GM23338 (cell line): ENCODE data around the gene CRADD. TPM values are rescaled to one million over a fixed set of nuclear protein-coding genes. Genes with fewer than 3 reads are reported as not detected.

Experiments used
- ATAC-seq: fragments of 200-7000 bp; cut with Tn5 transposase; 3 replicates; pipeline ENCODE4 v1.9.1; 2020
- DNase-seq: peaks from one replicate; pipeline ENCODE4 v3.0.0-alpha.2; 2015; ENCODE audit warnings: low spot score
- H2AFZ ChIP-seq: fragments of 200-600 bp; sonication (generic); 2 replicates; pipeline ENCODE4 v1.8.0; 2016; ENCODE audit warnings: antibody characterized with exemption, mild to moderate bottlenecking, moderate library complexity
- H3F3A ChIP-seq: fragments of 200-600 bp; sonication (generic); replicated peaks from 2 replicates; pipeline ENCODE4 v1.8.0; 2017; ENCODE audit warnings: antibody characterized with exemption, mixed run types, low read depth
- H3K27ac ChIP-seq: fragments of 200-600 bp; sonication (generic); 2 replicates; pipeline ENCODE4 v1.6.1; 2016; ENCODE audit warnings: low read depth
- H3K27me3 ChIP-seq: fragments of 200-600 bp; sonication (generic); 2 replicates; pipeline ENCODE4 v1.8.0; 2016; ENCODE audit warnings: mild to moderate bottlenecking, mixed run types, moderate library complexity; ENCODE audit not compliant: insufficient read depth
- H3K36me3 ChIP-seq: fragments of 200-600 bp; sonication (generic); 2 replicates; pipeline ENCODE4 v1.8.0; 2016; ENCODE audit warnings: mild to moderate bottlenecking; ENCODE audit not compliant: insufficient read depth
- H3K4me1 ChIP-seq: fragments of 200-600 bp; sonication (generic); 2 replicates; pipeline ENCODE4 v1.8.0; 2016; ENCODE audit warnings: mild to moderate bottlenecking, moderate library complexity; ENCODE audit not compliant: insufficient read depth
- H3K4me2 ChIP-seq: fragments of 200-600 bp; sonication (generic); 2 replicates; pipeline ENCODE4 v1.7.1; 2017; ENCODE audit warnings: mixed run types
- H3K4me3 ChIP-seq: fragments of 200-600 bp; sonication (generic); 2 replicates; pipeline ENCODE4 v1.6.1; 2016; ENCODE audit warnings: mixed run types
- H3K79me2 ChIP-seq: fragments of 200-600 bp; sonication (generic); replicated peaks from 2 replicates; pipeline ENCODE4 v1.8.0; 2017; ENCODE audit warnings: mild to moderate bottlenecking; ENCODE audit not compliant: insufficient read depth
- H3K9me2 ChIP-seq: fragments of 200-600 bp; sonication (generic); 2 replicates; pipeline ENCODE4 v1.8.0; 2017; ENCODE audit not compliant: insufficient read depth
- H4K20me1 ChIP-seq: fragments of 200-600 bp; sonication (generic); replicated peaks from 2 replicates; pipeline ENCODE4 v1.8.0; 2017; ENCODE audit warnings: mild to moderate bottlenecking; ENCODE audit not compliant: insufficient read depth
- H3K27ac Mint-ChIP-seq: 2 replicates; pipeline ENCODE4 v1.8.0; 2020; ENCODE audit warnings: inconsistent platforms, mild to moderate bottlenecking, moderate library complexity, mixed read lengths
- H3K27me3 Mint-ChIP-seq: 3 replicates; pipeline ENCODE4 v1.8.0; 2022; ENCODE audit warnings: low read depth, mild to moderate bottlenecking, moderate library complexity, mixed read lengths, inconsistent platforms; ENCODE audit not compliant: insufficient read depth, poor library complexity
- H3K36me3 Mint-ChIP-seq: 3 replicates; pipeline ENCODE4 v1.8.0; 2021; ENCODE audit warnings: low read depth, mild to moderate bottlenecking, inconsistent platforms, moderate library complexity, mixed read lengths
- H3K4me1 Mint-ChIP-seq: 3 replicates; pipeline ENCODE4 v1.8.0; 2020; ENCODE audit warnings: mild to moderate bottlenecking, inconsistent platforms, mixed read lengths
- H3K4me3 Mint-ChIP-seq: 3 replicates; pipeline ENCODE4 v1.8.0; 2021; ENCODE audit warnings: moderate library complexity, mild to moderate bottlenecking, inconsistent platforms, mixed read lengths
- H3K9me3 Mint-ChIP-seq: 3 replicates; pipeline ENCODE4 v1.8.0; 2020; ENCODE audit warnings: moderate library complexity, mild to moderate bottlenecking, inconsistent platforms, mixed read lengths
- CTCF ChIP-seq, 2 experiments: fragments of 200-600 bp in 1 of 2; sonication (generic) in 1 of 2; conservative IDR thresholded peaks; 2 replicates each; pipeline versions ENCODE4 v1.5.1 to v1.6.1; 2016 to 2017; ENCODE audit warnings: antibody characterized with exemption in 2 of 2, low read depth in 2 of 2, mild to moderate bottlenecking in 2 of 2, moderate library complexity in 1 of 2
- ETS1 ChIP-seq: IDR thresholded peaks from 2 replicates; pipeline ENCODE4 v1.6.1; 2016; ENCODE audit warnings: antibody characterized with exemption
- EZH2 ChIP-seq: fragments of 200-600 bp; sonication (generic); IDR thresholded peaks from one replicate; pipeline ENCODE4 v1.8.0; 2017; ENCODE audit warnings: antibody characterized with exemption, mild to moderate bottlenecking, low read depth; ENCODE audit not compliant: unreplicated experiment
- NANOG ChIP-seq: IDR thresholded peaks from 2 replicates; pipeline ENCODE4 v1.6.1; 2016; ENCODE audit warnings: antibody characterized with exemption, borderline replicate concordance
- POLR2AphosphoS5 ChIP-seq: IDR thresholded peaks from 2 replicates; pipeline ENCODE4 v1.6.1; 2016; ENCODE audit warnings: antibody characterized with exemption, low read depth
- ZNF331 ChIP-seq: fragments of 250-450 bp; sonication (Bioruptor Pico); IDR thresholded peaks from 2 replicates; pipeline ENCODE4 v1.5.0; 2020; ENCODE audit warnings: low read depth, mild to moderate bottlenecking, moderate library complexity
- ZNF462 ChIP-seq: fragments of 250-450 bp; sonication (Bioruptor Pico); IDR thresholded peaks from 2 replicates; pipeline ENCODE4 v1.5.0; 2020; ENCODE audit warnings: mild to moderate bottlenecking, moderate library complexity
- polyA plus RNA-seq: library from polyadenylated mRNA; unstranded; fragments of >200 nt; fragmentation: Nextera tagmentation; extraction: Ambion mirVana; gene quantifications from 2 replicates; pipeline ENCODE4 v1.2.1, GENCODE V29; 2016
- total RNA-seq: library from RNA; depleted of rRNA; stranded (reverse); fragments of >200 nt; shearing (Covaris generic); gene quantifications from 2 replicates; pipeline ENCODE4 v1.2.3, GENCODE V29; 2014

Gene CRADD
- total and polyA plus RNA-seq, 2 experiments from 2014 or later, result 6.3 to 27.9 TPM

- no peak for TF ChIP-seq EZH2
- TF ChIP-seq POLR2AphosphoS5, result no peak
- TF ChIP-seq ZNF331 (CRISPR knock-in tag), result no peak
- no peak for TF ChIP-seq NANOG
- TF ChIP-seq ZNF462 (CRISPR knock-in tag), result no peak
Observed at GRCh38 chr12:93802293-93802692, 125.1 kb downstream of the CRADD start (continued).

- Mint-ChIP-seq H3K36me3 (no peaks in the 10 kb centered on the region; the same call in 2 of the 3 replicates), H3K4me3 (no peak overlapping the region), H3K4me1 (peaks cover 24% of the 10 kb centered on the region), H3K27me3 (peaks cover 2% of the 10 kb centered on the region), H3K9me3 (no peaks in the 10 kb centered on the region), H3K27ac (no peak overlapping the region)
- peaks cover 18% of the 10 kb centered on the region for H3K4me1 ChIP-seq
- TF ChIP-seq ETS1 (no peak), CTCF (conservative IDR thresholded peaks at IDR 0.05; ENCODE audit: low read depth in 2 of 2) (peak in 1 of 2 experiments; percentile 65; a peak in 2 of 4 replicates)
- H3K4me2 ChIP-seq, result no peak overlapping the region
- H3K27ac ChIP-seq, result no peak overlapping the region
- no peaks in the 10 kb centered on the region for H3K36me3 ChIP-seq
- peak; percentile 21 for DNase-seq
- no peaks in the 10 kb centered on the region for H3K79me2 ChIP-seq
- H3K27me3 ChIP-seq, result no peaks in the 10 kb centered on the region
- H3F3A ChIP-seq, result no peaks in the 10 kb centered on the region
- ATAC-seq, result peak; percentile 80
- no peak overlapping the region for H2AFZ ChIP-seq
- no peaks in the 10 kb centered on the region for H4K20me1 ChIP-seq
- no peak overlapping the region for H3K4me3 ChIP-seq
- H3K9me2 ChIP-seq, result no peaks in the 10 kb centered on the region
Observed at GRCh38 chr12:93802698-93803423, 125.7 kb downstream of the CRADD start.
